Measurements from ENCODE around the gene ZCWPW2.

Gene ZCWPW2

GRCh38 chr3:28399206-28399605 lies 50.7 kb downstream of the ZCWPW2 start:
- H3K4me3 ChIP-seq (ENCODE audit: low read depth, low read length) = no peak overlapping the region
- TF ChIP-seq, protein P1, sequence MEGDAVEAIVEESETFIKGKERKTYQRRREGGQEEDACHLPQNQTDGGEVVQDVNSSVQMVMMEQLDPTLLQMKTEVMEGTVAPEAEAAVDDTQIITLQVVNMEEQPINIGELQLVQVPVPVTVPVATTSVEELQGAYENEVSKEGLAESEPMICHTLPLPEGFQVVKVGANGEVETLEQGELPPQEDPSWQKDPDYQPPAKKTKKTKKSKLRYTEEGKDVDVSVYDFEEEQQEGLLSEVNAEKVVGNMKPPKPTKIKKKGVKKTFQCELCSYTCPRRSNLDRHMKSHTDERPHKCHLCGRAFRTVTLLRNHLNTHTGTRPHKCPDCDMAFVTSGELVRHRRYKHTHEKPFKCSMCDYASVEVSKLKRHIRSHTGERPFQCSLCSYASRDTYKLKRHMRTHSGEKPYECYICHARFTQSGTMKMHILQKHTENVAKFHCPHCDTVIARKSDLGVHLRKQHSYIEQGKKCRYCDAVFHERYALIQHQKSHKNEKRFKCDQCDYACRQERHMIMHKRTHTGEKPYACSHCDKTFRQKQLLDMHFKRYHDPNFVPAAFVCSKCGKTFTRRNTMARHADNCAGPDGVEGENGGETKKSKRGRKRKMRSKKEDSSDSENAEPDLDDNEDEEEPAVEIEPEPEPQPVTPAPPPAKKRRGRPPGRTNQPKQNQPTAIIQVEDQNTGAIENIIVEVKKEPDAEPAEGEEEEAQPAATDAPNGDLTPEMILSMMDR (IDR thresholded peaks at IDR 0.05; ENCODE audit: insufficient read depth, low read length, missing control alignments) = no peak
- CTCF ChIA-PET = no interaction called here
- POLR2A ChIA-PET = no interaction called here
- no peak for DNase-seq (ENCODE audit: low read depth, low spot score)

GRCh38 chr3:28406241-28406640 lies 57.7 kb downstream of the ZCWPW2 start:
- DNase-seq (ENCODE audit: low read depth, low spot score) = no peak
- H3K4me3 ChIP-seq (ENCODE audit: low read depth, low read length) = no peak overlapping the region
- CTCF ChIA-PET = no interaction called here
- TF ChIP-seq, protein P1 (IDR thresholded peaks at IDR 0.05; ENCODE audit: insufficient read depth, low read length, missing control alignments) = no peak
- POLR2A ChIA-PET = no interaction called here

DNA sequence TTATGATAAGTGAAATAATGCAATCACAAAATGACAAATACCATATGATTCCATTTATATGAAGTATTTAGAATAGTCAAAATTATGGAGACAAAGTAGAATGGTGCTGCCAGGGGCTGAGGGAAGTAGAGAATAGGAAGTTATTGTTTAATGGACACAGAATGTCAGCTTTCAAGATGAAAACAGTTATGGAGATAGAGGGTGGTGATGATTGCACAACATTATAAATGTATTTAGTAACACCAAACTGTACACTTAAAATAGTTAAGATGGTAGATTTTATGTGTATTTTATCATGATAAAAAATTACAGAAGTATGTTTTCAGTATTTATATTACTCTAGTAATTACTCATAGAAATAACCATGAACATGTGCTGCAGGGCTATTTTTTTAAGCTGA lies 100.9 kb downstream of the ZCWPW2 start:
- ChIA-PET CTCF (no interaction called here), POLR2A (no interaction called here)
- no peak overlapping the region for H3K4me3 ChIP-seq (ENCODE audit: low read depth, low read length)
- no peak for DNase-seq (ENCODE audit: low read depth, low spot score)
- TF ChIP-seq, protein P1 (IDR thresholded peaks at IDR 0.05; ENCODE audit: insufficient read depth, low read length, missing control alignments) = no peak

GRCh38 chr3:28462866-28463265 lies 114.3 kb downstream of the ZCWPW2 start:
- no peak for DNase-seq (ENCODE audit: low read depth, low spot score)
- ChIA-PET POLR2A (no interaction called here), CTCF (no interaction called here)
- TF ChIP-seq, protein P1 (IDR thresholded peaks at IDR 0.05; ENCODE audit: insufficient read depth, low read length, missing control alignments) = no peak
- no peak overlapping the region for H3K4me3 ChIP-seq (ENCODE audit: low read depth, low read length)

- TF ChIP-seq, protein P1 (IDR thresholded peaks at IDR 0.05; ENCODE audit: insufficient read depth, low read length, missing control alignments) = no peak
- POLR2A ChIA-PET = no interaction called here
- CTCF ChIA-PET = no interaction called here
- no peak for DNase-seq (ENCODE audit: low read depth, low spot score)
- H3K4me3 ChIP-seq (ENCODE audit: low read depth, low read length) = no peak overlapping the region
Measured at GRCh38 chr3:28467414-28467813, 118.9 kb downstream of the ZCWPW2 start.

DNA sequence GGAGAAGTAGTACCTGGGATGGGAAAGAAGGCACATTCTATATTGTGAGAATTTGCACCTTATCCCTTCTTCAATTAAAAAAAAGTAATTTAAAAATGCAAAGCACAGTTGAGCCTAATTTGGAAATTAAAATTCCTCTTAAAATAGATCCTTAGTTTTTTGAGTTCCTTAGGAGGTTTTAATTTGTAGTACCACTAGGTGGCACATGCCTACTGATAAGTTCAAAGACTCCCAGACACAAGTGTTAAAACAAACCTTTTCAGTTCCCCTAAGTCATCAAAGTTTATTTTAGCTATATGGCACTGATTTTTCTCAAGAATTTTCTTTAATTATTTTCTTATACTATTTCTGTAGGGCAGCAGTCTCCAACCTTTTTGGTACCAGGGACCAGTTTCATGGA lies 127.7 kb downstream of the ZCWPW2 start:
- no peak overlapping the region for H3K4me3 ChIP-seq (ENCODE audit: low read depth, low read length)
- POLR2A ChIA-PET = no interaction called here
- TF ChIP-seq, protein P1 (IDR thresholded peaks at IDR 0.05; ENCODE audit: insufficient read depth, low read length, missing control alignments) = peak; percentile 49
- CTCF ChIA-PET = interaction anchor here (1.4 to 1.7 kb wide), 4 partner anchors 12 to 250 kb away, joined by 3 to 7 read pairs (median 4); no protein-coding TSS in a partner anchor
- peak; percentile 5 for DNase-seq (ENCODE audit: low read depth, low spot score)
